GM13977 (cell line): ENCODE results near the gene PSEN2.
"Not testable (repeated sequence)": the region's sequence is repeated elsewhere in the genome, so short reads cannot be mapped to it uniquely, and the experiment has no call there.

Experiments
- DNase-seq: peaks from one replicate; pipeline ENCODE4 v3.0.0; 2012; ENCODE audit warnings: low spot score
- in situ Hi-C: fragments of 300-500 bp; cut with MboI; formaldehyde crosslinking; loops from one replicate; pipeline ENCODE4 v1.12.0; 2022; ENCODE audit warnings: low sequenced_read_pairs, low pct_unique_long_range_greater_than_20kb, mixed read lengths, inconsistent platforms; ENCODE audit not compliant: unreplicated experiment
- TF ChIP-seq, protein P1 (sequence below): IDR thresholded peaks from 2 replicates; pipeline ENCODE4 v1.5.1; 2012; ENCODE audit warnings: mild to moderate bottlenecking, control low read depth; ENCODE audit not compliant: insufficient read depth; ENCODE audit errors: extremely low read depth, missing control alignments

Gene PSEN2

DNA sequence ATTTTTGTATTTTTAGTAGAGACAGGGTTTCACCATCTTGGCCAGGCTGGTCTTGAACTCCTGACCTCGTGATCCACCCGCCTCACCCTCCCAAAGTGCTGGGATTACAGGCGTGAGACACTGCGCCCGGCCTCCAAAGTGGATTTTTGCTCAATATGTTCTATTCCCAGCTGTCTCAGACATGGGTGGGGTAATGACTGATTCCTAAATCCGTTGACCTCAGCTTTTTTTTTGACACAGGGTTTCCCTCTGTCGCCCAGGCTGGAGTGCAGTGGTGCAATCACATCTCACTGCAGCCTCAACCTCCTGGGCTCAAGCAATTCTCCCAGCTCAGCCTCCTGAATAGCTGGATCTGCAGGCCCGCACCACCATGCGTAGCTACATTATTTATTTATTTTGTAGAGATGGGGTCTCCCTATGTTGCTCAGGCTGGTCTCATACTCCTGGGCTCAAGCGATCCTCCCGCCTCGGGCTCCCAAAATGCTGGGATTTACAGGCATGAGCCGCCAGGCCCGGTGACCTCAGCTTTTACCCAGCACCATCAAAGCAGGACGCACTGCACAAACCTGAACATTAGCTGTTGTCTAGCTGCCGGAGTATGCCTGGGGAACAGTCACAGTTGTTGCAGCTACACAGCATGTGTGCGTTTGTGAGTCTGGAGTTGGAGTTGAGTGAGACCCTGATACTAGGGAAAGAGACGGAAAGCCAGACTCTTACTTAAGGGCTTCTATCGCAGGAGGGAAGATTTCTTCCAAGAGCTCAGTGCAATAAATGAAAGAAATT lies 43.7 kb upstream of the PSEN2 start:
- in situ Hi-C loops: loop anchor here (5.0 kb wide), 1 partner anchor 194 kb away; no protein-coding TSS in a partner anchor
- TF ChIP-seq, protein P1, sequence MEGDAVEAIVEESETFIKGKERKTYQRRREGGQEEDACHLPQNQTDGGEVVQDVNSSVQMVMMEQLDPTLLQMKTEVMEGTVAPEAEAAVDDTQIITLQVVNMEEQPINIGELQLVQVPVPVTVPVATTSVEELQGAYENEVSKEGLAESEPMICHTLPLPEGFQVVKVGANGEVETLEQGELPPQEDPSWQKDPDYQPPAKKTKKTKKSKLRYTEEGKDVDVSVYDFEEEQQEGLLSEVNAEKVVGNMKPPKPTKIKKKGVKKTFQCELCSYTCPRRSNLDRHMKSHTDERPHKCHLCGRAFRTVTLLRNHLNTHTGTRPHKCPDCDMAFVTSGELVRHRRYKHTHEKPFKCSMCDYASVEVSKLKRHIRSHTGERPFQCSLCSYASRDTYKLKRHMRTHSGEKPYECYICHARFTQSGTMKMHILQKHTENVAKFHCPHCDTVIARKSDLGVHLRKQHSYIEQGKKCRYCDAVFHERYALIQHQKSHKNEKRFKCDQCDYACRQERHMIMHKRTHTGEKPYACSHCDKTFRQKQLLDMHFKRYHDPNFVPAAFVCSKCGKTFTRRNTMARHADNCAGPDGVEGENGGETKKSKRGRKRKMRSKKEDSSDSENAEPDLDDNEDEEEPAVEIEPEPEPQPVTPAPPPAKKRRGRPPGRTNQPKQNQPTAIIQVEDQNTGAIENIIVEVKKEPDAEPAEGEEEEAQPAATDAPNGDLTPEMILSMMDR: no peak
- DNase-seq: no peak

DNA sequence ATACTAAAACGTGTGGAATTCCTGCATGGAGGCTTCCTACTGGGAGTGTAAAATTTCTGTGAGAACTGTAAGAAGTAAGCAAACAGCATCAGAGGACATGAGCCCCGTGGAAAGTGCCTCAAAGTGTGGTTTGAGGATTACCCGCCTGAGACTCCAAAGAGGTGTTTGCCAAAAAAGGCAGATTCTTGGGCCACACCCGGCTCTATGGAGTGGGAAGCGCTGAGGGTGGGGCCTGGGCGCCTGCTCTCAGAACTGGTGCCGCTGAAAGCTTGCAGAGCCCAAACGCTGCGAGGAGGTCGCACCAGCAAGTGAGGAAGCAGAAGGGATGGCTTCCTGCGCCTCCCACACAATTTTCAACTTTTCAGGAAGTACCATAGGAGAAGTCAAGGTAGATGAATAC lies 43.0 kb upstream of the PSEN2 start:
- TF ChIP-seq, protein P1: no peak
- DNase-seq: no peak
- in situ Hi-C loops: loop anchor here (5.0 kb wide), 1 partner anchor 195 kb away; no protein-coding TSS in a partner anchor

DNA sequence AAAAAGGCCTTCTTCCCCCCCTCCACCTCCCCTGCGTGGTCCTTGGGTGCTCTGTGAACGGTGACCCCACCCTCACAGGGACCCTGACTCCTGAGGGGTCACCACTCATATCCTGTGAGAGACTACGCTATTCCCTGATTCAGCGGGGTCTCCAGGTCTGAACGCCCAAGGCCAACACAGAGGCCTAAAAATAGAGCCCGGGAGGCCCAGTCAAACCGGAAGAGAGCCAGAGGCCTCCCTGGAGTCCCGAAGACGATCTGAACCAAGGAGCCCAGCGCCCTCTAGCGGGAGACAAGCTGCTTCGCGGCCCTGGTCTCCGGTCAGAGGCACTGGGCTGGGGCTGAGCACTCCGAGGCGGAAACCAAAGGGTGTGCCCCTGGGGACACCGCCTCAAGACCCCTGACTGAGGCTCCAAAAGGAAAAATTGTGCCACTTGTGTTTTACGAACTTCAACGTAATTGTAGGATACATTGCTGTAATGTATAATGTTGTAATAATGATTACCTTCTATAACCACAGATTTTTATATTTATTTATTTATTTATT lies 42.4 kb upstream of the PSEN2 start:
- in situ Hi-C loops: loop anchor here (5.0 kb wide), 1 partner anchor 196 kb away; no protein-coding TSS in a partner anchor
- TF ChIP-seq, protein P1: peak; percentile 91

DNA sequence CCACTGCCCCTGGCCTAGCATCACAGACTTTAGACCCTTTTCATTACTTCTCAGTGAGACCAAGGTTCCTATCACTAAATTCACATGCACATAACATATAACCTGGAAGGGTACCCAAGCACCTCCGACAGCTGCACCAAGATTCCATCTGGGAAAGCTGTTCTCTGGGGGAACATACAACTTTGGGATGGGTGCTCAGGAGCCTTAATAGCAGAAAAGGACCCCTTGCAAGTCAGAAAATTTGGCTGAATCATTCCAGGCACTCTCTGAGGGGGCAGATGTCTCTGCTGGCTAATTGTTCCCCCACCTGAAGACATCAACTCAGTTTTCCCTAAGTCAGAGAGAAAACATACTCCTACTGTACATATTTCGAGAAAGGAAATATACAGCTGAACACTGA lies 41.3 kb upstream of the PSEN2 start:
- in situ Hi-C loops: loop anchor here (5.0 kb wide), 1 partner anchor 197 kb away; no protein-coding TSS in a partner anchor
- TF ChIP-seq, protein P1: no peak
- DNase-seq: no peak

More for the DNA sequence above, 42.4 kb upstream of the PSEN2 start:
- DNase-seq: peak; percentile 87

DNA sequence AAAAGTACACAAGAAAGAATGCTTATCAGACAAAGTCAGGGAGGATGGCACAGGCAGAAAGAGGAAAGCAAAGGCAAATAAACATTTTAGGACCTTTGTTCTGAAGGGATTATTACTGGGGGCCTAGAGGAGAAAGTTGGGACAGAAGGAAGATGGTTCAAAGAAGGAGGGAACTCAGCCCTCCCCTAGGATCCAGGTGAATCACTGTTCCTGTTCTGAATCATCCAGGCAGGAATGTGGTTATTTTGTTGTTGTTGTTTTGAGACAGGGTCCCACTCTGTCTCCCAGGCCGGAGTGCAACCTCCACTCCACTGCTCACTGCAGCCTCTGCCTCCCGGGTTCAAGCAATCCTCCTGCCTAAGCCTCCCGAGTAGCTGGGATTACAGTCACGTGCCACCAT lies 38.5 kb upstream of the PSEN2 start:
- in situ Hi-C loops: no loop called here
- TF ChIP-seq, protein P1: no peak
- DNase-seq: no peak

DNA sequence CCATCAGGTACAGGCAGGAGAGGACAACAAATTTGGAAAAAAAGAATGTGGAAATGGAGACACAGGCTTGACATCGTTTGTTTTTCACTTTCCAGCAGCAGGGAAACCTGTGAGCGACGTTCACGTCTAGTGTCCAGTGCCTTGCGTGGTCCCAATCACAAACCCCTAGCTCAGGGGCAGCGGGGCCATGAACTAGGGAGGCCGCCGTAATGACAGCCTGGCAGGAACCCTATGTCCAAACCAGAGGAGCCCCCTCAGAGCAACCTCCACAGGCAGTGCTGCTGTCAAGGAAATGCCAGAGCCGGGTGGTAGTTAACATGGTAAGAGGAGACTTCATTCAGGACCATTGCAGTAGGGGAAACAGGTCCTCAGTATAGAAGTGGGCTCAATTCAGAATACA lies 37.8 kb upstream of the PSEN2 start:
- in situ Hi-C loops: no loop called here
- TF ChIP-seq, protein P1: no peak
- DNase-seq: no peak

DNA sequence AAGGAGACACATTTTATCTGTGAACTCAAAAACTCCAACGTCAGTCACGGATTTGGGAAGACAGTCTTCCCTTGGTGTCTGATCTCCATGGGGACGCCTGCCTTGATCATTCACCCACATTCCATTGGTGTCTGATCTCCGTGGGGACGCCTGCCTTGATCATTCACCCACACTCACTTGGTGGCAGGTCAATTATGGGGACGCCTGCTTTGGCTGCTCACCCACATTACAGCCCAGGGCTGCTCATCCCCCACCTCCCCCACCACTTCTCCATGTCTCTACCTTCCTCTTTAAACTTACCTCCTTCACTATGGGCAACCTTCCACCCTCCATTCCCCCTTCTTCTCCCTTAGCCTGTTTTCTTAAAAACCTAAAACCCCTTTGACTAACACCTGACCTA lies 36.2 kb upstream of the PSEN2 start:
- in situ Hi-C loops, DNase-seq: not testable (repeated sequence)

DNA sequence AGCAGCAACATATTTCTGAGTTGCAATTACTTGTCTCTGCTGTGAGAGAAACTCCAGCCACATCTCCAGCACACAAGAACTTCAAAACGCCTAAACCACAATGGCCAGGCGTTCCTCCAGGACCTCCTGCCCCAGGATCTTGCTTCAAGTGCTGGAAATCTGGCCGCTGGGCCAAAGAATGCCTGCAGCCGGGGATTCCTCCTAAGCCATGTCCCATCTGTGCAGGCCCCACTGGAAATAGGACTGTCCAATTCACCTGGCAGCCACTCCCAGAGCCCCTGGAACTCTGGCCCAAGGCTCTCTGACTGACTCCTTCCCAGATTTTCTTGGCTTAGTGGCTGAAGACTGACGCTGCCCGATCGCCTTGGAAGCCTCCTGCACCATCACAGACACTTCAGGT lies 35.0 kb upstream of the PSEN2 start:
- in situ Hi-C loops, DNase-seq: not testable (repeated sequence)

DNA sequence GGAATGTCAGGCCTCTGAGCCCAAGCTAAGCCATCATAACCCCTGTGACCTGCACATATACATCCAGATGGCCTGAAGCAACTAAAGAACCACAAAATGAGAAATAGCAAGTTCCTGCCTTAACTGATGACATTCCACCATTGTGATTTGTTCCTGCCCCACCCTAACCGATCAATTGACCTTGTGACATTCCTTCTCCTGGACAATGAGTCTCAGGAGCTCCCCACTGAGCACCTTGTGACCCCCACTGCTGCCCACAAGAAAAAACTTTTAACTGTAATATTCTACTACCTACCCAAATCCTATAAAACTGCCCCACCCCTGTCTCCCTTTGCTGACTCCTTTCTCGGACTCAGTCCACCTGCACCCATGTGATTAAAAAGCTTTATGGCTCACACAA lies 32.5 kb upstream of the PSEN2 start:
- DNase-seq, in situ Hi-C loops: not testable (repeated sequence)
